Endothelial cell of umbilical vein (primary cell): Measurements from ENCODE around the gene FANK1.

ENCODE experiments used
- FOS ChIP-seq: IDR thresholded peaks from 2 replicates; pipeline ENCODE4 v1.6.1; 2011; ENCODE audit warnings: mild to moderate bottlenecking, low read length, moderate library complexity, borderline replicate concordance; ENCODE audit not compliant: insufficient read depth
- TF ChIP-seq, protein P1 (sequence below), 2 donors: IDR thresholded peaks; 1 replicate in 1 of 2; 2 replicates in 1 of 2; pipeline ENCODE4 v1.5.1; 2011; ENCODE audit warnings: low read length in 2 of 2, mild to moderate bottlenecking in 2 of 2, moderate library complexity in 2 of 2, control low read depth in 1 of 2, inconsistent platforms in 1 of 2, low read depth in 1 of 2; ENCODE audit not compliant: insufficient read depth in 1 of 2; ENCODE audit errors: extremely low read depth in 1 of 2
- TF ChIP-seq, protein P2 (sequence below): IDR thresholded peaks from 2 replicates; pipeline ENCODE4 v1.6.1; 2011; ENCODE audit not compliant: insufficient read depth, insufficient read length

DNA sequence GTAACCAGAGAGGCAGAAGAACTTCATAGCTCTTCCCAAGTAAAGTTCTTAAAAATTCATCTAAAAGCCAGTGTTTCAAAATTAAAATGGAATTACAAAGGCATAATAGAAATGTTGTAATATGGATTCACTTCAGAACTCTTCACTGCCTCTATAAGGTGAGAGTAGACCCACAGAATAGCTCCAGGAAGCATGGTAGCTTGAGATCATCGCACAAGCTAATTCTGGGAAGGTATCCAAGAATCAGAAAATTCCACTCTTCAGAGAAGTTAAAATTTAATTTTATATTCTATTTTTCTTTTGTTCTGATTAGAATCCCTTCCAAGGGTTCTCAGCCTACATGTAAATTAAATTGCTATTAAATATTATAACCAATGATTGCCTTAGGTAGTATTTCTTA, 13.8 kb upstream of the FANK1 start:
- TF ChIP-seq, protein P1, sequence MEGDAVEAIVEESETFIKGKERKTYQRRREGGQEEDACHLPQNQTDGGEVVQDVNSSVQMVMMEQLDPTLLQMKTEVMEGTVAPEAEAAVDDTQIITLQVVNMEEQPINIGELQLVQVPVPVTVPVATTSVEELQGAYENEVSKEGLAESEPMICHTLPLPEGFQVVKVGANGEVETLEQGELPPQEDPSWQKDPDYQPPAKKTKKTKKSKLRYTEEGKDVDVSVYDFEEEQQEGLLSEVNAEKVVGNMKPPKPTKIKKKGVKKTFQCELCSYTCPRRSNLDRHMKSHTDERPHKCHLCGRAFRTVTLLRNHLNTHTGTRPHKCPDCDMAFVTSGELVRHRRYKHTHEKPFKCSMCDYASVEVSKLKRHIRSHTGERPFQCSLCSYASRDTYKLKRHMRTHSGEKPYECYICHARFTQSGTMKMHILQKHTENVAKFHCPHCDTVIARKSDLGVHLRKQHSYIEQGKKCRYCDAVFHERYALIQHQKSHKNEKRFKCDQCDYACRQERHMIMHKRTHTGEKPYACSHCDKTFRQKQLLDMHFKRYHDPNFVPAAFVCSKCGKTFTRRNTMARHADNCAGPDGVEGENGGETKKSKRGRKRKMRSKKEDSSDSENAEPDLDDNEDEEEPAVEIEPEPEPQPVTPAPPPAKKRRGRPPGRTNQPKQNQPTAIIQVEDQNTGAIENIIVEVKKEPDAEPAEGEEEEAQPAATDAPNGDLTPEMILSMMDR (IDR thresholded peaks at IDR 0.05; ENCODE audit: extremely low read depth in 1 of 2, insufficient read depth in 1 of 2, low read depth in 1 of 2, low read length in 2 of 2) = no peak
- no peak for TF ChIP-seq FOS
- TF ChIP-seq, protein P2, sequence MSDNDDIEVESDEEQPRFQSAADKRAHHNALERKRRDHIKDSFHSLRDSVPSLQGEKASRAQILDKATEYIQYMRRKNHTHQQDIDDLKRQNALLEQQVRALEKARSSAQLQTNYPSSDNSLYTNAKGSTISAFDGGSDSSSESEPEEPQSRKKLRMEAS = no peak
